IPS-18a (cell line): Measurements from ENCODE around the gene CSF3R.

Experiments
- H3K27ac ChIP-seq: one replicate; pipeline ENCODE4 v1.5.1; 2013; ENCODE audit warnings: low read length
- H3K27me3 ChIP-seq: one replicate; pipeline ENCODE4 v1.6.1; 2013; ENCODE audit warnings: mild to moderate bottlenecking, low read length; ENCODE audit not compliant: control insufficient read depth, insufficient read depth
- H3K36me3 ChIP-seq: one replicate; pipeline ENCODE4 v1.6.1; 2013; ENCODE audit warnings: low read depth, low read length; ENCODE audit not compliant: control insufficient read depth
- H3K4me1 ChIP-seq: one replicate; pipeline ENCODE4 v1.6.1; 2013; ENCODE audit warnings: low read depth, low read length; ENCODE audit not compliant: control insufficient read depth
- H3K4me3 ChIP-seq: one replicate; pipeline ENCODE4 v1.5.1; 2013; ENCODE audit warnings: low read length
- H3K9ac ChIP-seq: one replicate; pipeline ENCODE4 v1.6.1; 2013; ENCODE audit warnings: mild to moderate bottlenecking, low read length, moderate library complexity
- H3K9me3 ChIP-seq: one replicate; pipeline ENCODE4 v1.6.1; 2013; ENCODE audit warnings: low read depth, low read length; ENCODE audit not compliant: control insufficient read depth

The CSF3R gene

DNA sequence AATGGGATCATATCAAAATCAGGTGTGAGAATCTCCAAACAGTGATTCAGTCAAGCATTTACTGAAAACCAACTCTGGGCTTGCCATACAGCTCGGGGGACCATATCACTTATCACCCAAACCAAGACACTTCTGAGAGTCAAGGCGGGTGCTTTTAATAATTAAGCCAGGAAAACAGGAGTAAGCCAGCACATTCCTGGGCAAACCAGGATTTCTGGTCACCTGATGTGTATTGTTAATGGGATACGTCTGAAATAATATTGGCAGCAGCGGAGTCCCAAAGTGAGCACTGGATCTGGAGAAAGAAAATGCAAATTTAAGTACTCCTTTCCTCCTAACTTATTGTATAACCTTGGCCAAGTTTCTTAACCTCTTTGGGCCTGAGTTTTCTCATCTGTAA lies 50.1 kb downstream of the CSF3R start:
- Histone ChIP-seq H3K36me3 (no peaks in the 10 kb centered on the region), H3K4me3 (no peak overlapping the region), H3K27ac (no peak overlapping the region), H3K4me1 (no peaks in the 10 kb centered on the region), H3K9ac (no peak overlapping the region), H3K27me3 (no peaks in the 10 kb centered on the region), H3K9me3 (no peaks in the 10 kb centered on the region)

DNA sequence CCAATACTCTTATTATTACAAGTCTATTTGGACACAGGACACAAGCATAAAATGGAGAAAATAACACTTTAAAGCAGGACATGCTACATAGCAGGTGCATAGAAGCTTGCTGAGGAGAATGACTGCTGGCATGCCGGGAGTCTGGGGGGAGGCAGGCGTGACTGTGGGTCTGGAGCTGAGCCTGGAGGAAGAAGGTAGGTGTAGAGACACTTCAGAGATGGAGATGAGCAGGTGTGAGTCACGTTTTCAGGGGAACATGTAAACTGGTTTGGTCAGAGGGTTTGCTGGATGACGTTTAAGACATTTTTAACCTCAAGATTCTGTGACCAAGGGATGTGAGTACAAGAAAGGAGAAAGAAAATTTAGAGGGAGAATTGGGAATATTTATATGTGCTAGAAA lies 56.9 kb downstream of the CSF3R start:
- no peaks in the 10 kb centered on the region for H3K9me3 ChIP-seq
- H3K36me3 ChIP-seq = no peaks in the 10 kb centered on the region
- H3K4me3 ChIP-seq = no peak overlapping the region

DNA sequence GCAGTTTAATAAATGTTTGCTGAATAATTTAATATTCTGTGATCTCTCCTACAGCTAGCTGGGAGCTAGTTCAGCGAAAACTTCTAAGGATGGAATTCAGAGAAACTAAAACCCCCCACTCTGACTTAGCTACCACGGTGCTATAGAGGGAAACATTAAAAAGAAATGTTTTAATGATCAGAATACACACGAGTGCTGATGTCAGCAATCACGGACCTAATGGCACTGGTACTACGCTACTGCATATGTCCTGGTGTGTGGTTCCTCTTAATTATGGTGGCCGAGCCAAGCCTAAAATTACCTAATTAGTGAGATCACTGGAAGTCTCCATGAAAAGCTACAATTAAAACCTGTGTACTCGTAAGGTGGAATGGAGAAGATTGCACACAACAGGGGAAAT lies 61.1 kb downstream of the CSF3R start:
- Histone ChIP-seq H3K9ac (no peak overlapping the region), H3K4me1 (no peaks in the 10 kb centered on the region), H3K27ac (no peak overlapping the region), H3K9me3 (no peaks in the 10 kb centered on the region), H3K27me3 (no peaks in the 10 kb centered on the region), H3K4me3 (no peak overlapping the region), H3K36me3 (no peaks in the 10 kb centered on the region)

More for the DNA sequence above, 56.9 kb downstream of the CSF3R start:
- Histone ChIP-seq H3K4me1 (no peaks in the 10 kb centered on the region), H3K27ac (no peak overlapping the region), H3K9ac (no peak overlapping the region), H3K27me3 (no peaks in the 10 kb centered on the region)

DNA sequence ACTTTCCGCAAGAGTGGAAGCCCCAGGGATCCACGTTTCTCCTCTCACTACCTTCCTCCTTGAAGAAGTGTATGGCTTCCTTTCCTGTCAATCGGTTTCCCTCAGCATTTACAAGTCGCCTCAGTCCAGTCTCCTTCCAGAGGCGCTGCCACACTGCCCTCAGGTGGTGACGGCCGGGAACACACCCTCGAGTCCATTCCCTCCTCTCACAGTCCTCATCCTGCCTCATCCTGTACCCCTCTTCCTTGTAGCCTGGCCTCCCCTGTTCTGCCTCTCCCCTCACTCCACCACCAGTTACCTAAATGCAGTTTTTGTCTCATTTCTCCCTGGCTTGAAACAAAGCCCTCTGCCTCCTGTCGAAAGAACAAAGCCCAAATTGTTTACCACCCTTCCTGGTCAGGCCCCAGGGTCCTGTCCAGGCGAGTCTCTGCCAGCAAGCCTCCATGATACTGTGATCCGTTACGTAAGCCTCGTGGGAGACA lies 61.8 kb downstream of the CSF3R start:
- Histone ChIP-seq H3K9me3 (no peaks in the 10 kb centered on the region), H3K4me3 (no peak overlapping the region), H3K9ac (no peak overlapping the region), H3K27me3 (no peaks in the 10 kb centered on the region), H3K27ac (no peak overlapping the region), H3K4me1 (no peaks in the 10 kb centered on the region), H3K36me3 (no peaks in the 10 kb centered on the region)

DNA sequence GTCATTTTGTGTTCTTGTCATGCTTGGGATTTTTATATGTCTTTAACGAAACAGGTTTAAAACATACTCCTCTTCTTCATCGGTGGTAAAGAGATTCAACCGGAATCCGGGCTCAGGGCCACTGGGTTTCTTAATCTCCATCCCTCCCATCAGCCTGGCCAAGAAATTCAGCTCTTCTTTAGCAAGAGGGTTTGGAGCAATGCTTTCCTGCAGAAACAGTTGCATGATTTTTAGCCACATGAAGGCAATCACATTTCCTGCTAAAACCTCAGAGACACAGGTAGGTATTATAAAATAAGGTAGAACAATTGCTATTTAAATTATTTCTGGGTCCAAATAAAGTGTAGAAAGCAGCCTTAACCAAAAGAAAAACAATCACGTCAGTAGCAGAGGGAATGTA lies 62.3 kb downstream of the CSF3R start:
- H3K9ac ChIP-seq = no peak overlapping the region
- H3K4me3 ChIP-seq = no peak overlapping the region
- H3K4me1 ChIP-seq = no peaks in the 10 kb centered on the region
- H3K9me3 ChIP-seq = no peaks in the 10 kb centered on the region
- H3K27me3 ChIP-seq = no peaks in the 10 kb centered on the region
- H3K27ac ChIP-seq = no peak overlapping the region
- no peaks in the 10 kb centered on the region for H3K36me3 ChIP-seq

DNA sequence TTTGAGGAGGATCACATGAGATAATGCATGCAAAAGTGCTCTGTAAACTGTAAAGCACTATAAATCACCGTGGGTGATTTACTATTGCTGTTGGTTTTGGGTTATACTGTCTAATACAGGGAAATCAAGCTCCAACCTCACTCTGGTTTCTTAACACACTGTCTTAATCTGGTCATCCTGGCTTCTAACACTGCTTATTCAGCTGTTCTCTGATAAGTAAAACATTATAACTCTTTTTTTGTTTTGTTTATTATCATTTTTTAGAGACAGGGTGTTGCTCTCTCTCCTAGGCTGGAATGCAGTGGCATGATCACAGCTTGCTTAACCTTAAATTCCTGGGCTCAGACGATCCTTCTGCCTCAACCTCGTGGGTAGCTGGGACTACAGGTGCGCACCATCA lies 63.1 kb downstream of the CSF3R start:
- H3K4me1 ChIP-seq = no peaks in the 10 kb centered on the region
- no peak overlapping the region for H3K4me3 ChIP-seq
- no peak overlapping the region for H3K27ac ChIP-seq
- H3K27me3 ChIP-seq = no peaks in the 10 kb centered on the region
- H3K36me3 ChIP-seq = no peaks in the 10 kb centered on the region
- H3K9ac ChIP-seq = no peak overlapping the region
- no peaks in the 10 kb centered on the region for H3K9me3 ChIP-seq

DNA sequence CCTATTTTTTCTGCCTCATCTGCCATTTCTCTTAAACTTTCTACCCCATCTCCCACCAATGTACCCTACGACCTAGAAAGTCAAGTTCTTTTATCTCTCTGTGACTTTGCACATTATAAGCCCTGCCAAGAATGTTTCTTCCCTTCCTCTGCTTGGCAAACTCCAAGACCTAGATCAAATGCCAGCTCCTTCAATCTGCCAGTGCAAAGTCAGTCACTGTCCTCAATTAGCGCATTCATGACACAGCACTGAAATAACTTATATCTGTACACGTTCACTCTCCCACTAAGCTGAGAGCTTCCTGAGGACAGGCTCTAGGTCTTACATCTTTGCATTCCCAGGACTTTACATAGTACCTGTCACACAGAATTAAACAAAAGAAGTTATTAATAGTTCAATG lies 63.6 kb downstream of the CSF3R start:
- H3K27me3 ChIP-seq = no peaks in the 10 kb centered on the region
- H3K27ac ChIP-seq = no peak overlapping the region
- H3K9me3 ChIP-seq = no peaks in the 10 kb centered on the region
- H3K4me3 ChIP-seq = no peak overlapping the region
- H3K9ac ChIP-seq = no peak overlapping the region
- H3K36me3 ChIP-seq = no peaks in the 10 kb centered on the region
- H3K4me1 ChIP-seq = no peaks in the 10 kb centered on the region

DNA sequence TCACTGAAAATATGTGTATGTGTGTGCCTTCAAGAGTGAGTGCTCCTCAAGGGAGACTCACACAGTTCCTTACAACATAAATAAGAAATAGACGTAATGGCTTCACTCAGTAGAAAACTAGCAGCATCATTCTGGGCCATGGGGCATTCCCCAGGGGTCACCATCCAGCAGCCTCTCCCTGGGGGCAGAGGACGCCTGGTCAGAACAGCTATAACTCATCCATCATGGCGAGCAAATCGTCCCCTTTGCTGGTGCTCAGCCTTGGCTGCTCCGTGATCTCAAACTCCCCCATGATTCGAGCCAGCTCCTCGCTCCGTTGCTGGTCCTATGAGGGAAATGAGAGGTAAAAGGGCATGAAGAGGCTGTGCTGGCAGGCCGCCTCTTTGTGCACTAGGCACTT lies 64.8 kb downstream of the CSF3R start:
- Histone ChIP-seq H3K9me3 (no peaks in the 10 kb centered on the region), H3K36me3 (no peaks in the 10 kb centered on the region), H3K27ac (no peak overlapping the region), H3K4me3 (no peak overlapping the region), H3K4me1 (no peaks in the 10 kb centered on the region), H3K27me3 (no peaks in the 10 kb centered on the region), H3K9ac (no peak overlapping the region)
